Mesothelial cell of epicardium (in vitro differentiated cells): ENCODE measurements around the gene ANKRD27. TPM values are rescaled to one million over a fixed set of nuclear protein-coding genes. Genes with fewer than 3 reads are reported as not detected.
"Not testable (repeated sequence)": the region's sequence is repeated elsewhere in the genome, so short reads cannot be mapped to it uniquely, and the experiment has no call there.

ENCODE experiments used
- DNase-seq, 2 experiments: peaks; one replicate each; pipeline ENCODE4 v3.0.0; 2021; ENCODE audit warnings: low spot score in 2 of 2; ENCODE audit not compliant: unreplicated experiment in 2 of 2
- H3K27ac Mint-ChIP-seq: 2 replicates; pipeline ENCODE4 v1.8.0; 2021; ENCODE audit warnings: mixed read lengths
- H3K27me3 Mint-ChIP-seq: 2 replicates; pipeline ENCODE4 v1.8.0; 2021; ENCODE audit warnings: low read depth, mixed read lengths
- H3K36me3 Mint-ChIP-seq: 2 replicates; pipeline ENCODE4 v1.8.0; 2021; ENCODE audit warnings: mixed read lengths
- H3K4me1 Mint-ChIP-seq: 2 replicates; pipeline ENCODE4 v1.8.0; 2021; ENCODE audit warnings: mixed read lengths
- H3K4me3 Mint-ChIP-seq: 2 replicates; pipeline ENCODE4 v1.8.0; 2021; ENCODE audit warnings: mild to moderate bottlenecking, moderate library complexity, mixed read lengths
- H3K9me3 Mint-ChIP-seq: 2 replicates; pipeline ENCODE4 v1.8.0; 2021; ENCODE audit warnings: mixed read lengths
- CTCF ChIP-seq: fragments of 200-600 bp; sonication (generic); IDR thresholded peaks from one replicate; pipeline ENCODE4 v1.5.0; 2021; ENCODE audit warnings: antibody characterized with exemption; ENCODE audit not compliant: unreplicated experiment
- total RNA-seq: library from RNA; stranded (reverse); gene quantifications from 3 replicates; pipeline ENCODE4 v1.2.1, GENCODE V29; 2021

ANKRD27 gene
- total RNA-seq, 1 donor from 2014 or later: 31.8 TPM

- DNase-seq: no peak
- Mint-ChIP-seq H3K4me1 (no peaks in the 10 kb centered on the region), H3K9me3 (no peaks in the 10 kb centered on the region), H3K27me3 (no peaks in the 10 kb centered on the region), H3K36me3 (peaks cover 4% of the 10 kb centered on the region), H3K27ac (no peak overlapping the region), H3K4me3 (no peak overlapping the region)
- TF ChIP-seq CTCF: no peak
These were observed 13.7 kb downstream of the ANKRD27 start for GRCh38 chr19:32661318-32661717.

- TF ChIP-seq CTCF: no peak
- H3K27ac Mint-ChIP-seq: peak overlapping the region; percentile 30
- no peaks in the 10 kb centered on the region for H3K9me3 Mint-ChIP-seq
- no peaks in the 10 kb centered on the region for H3K4me1 Mint-ChIP-seq
- DNase-seq: no peak
- H3K27me3 Mint-ChIP-seq: no peaks in the 10 kb centered on the region
- H3K4me3 Mint-ChIP-seq: no peak overlapping the region
- H3K36me3 Mint-ChIP-seq: peaks cover 4% of the 10 kb centered on the region
These were observed 16.5 kb downstream of the ANKRD27 start for GRCh38 chr19:32658527-32658926.

DNA sequence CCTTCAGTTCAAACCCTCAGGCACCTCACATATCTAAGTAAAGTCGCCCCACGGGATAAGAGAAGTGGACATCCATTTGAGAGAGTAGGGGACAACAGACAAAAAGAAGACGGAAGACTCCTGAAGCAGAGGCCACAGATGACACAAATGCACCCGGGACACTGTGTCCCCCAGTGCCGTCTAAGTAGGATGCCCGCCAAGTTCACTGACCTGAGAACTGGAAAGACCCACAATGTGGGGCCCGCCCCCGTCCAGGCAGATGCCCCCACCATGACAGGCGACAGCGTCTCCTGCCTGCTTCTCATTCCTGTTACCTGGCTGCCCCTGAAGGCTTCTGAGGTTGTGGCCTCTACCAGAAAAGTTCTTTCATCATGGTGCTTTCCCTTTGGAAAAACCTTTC lies 16.9 kb downstream of the ANKRD27 start:
- peaks cover 4% of the 10 kb centered on the region for H3K4me1 Mint-ChIP-seq
- H3K36me3 Mint-ChIP-seq: peaks cover 7% of the 10 kb centered on the region
- no peaks in the 10 kb centered on the region for H3K9me3 Mint-ChIP-seq
- no peak overlapping the region for H3K27ac Mint-ChIP-seq
- no peak for DNase-seq
- TF ChIP-seq CTCF: no peak
- H3K4me3 Mint-ChIP-seq: no peak overlapping the region
- H3K27me3 Mint-ChIP-seq: no peaks in the 10 kb centered on the region

DNA sequence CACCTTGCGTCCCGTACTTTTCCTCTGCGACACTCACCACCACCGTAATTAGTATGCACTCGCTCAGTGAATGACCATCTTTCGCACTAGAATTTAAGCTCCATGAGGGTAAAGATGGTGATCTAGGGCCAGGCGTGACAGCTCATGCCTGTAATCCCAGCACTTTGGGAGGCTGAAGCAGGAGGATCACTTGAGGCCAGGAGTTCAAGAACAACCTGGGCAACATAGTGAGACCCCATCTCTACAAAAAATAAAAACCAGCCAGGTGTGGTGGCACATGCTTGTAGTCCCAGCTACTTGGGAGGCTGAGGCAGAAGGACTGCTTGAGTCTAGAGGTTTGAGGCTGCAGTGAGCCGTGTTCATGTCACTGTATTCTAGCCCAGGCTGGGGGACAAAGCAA lies 18.6 kb downstream of the ANKRD27 start:
- H3K27me3 Mint-ChIP-seq: not testable (repeated sequence)

DNA sequence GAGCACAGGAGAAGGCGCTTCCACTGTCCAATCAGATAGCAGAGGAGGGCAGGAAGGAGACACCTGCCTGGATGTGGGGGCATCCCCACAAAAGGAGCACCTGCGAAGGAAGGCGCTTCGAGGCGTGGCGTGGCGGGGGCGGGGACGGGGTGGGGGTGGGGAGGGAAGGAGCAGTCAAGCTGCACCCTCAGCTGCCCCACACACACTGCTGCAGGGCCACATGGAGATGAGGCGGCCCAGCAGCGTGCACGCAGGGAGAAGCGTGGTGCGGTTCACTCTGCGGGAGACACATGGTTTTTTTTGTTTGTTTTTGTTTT lies 21.4 kb downstream of the ANKRD27 start:
- no peaks in the 10 kb centered on the region for H3K27me3 Mint-ChIP-seq
- H3K4me3 Mint-ChIP-seq: no peak overlapping the region
- H3K9me3 Mint-ChIP-seq: no peaks in the 10 kb centered on the region
- H3K36me3 Mint-ChIP-seq: peaks cover 17% of the 10 kb centered on the region
- peaks cover 15% of the 10 kb centered on the region for H3K4me1 Mint-ChIP-seq
- TF ChIP-seq CTCF: no peak
- peak overlapping the region; percentile 82 for H3K27ac Mint-ChIP-seq
- no peak for DNase-seq

More for the DNA sequence above, 18.6 kb downstream of the ANKRD27 start:
- not testable (repeated sequence) for H3K27ac Mint-ChIP-seq, DNase-seq, H3K4me3 Mint-ChIP-seq, H3K9me3 Mint-ChIP-seq
- Mint-ChIP-seq H3K4me1 (peaks cover 15% of the 10 kb centered on the region), H3K36me3 (peaks cover 10% of the 10 kb centered on the region)

DNA sequence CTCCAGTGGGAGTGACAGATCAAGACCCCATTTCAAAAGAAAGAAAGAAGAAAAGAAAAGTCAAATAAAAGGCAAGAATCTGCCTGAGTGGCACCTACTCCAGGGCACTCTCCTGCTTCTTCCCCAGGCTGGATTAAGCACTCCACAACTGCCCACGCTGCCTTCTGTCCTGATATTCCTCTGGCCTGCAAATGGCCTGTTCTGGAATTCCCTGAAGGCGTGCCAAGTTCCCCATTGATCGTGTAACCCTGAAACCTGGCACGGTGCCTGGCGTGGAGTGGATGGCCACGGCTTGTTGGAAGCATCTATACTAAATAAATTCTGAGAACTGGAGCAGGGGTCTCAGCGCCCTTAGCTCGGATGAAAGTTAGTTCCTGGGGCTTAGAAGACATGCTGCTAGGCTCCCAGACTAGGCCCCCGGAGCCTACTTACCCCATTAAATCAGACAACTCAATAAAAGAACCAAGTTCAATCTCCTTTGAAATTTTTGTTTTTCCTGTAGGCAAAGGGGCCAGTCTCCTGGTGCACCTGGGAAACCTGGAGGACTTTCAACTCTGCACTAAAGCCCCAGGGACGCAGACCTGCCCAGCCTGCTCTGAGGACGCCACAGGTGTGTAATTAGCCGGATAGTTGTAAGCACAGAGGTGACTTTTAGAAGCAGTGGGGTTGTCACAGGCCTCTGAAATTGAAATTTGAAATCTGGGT lies 21.9 kb downstream of the ANKRD27 start:
- DNase-seq: peak in 1 of 2 experiments; percentile 60
- H3K9me3 Mint-ChIP-seq: no peaks in the 10 kb centered on the region
- H3K27ac Mint-ChIP-seq: peak overlapping the region; percentile 82
- no peaks in the 10 kb centered on the region for H3K27me3 Mint-ChIP-seq
- H3K4me1 Mint-ChIP-seq: peaks cover 15% of the 10 kb centered on the region
- peaks cover 20% of the 10 kb centered on the region for H3K36me3 Mint-ChIP-seq
- no peak for TF ChIP-seq CTCF
- H3K4me3 Mint-ChIP-seq: no peak overlapping the region

DNA sequence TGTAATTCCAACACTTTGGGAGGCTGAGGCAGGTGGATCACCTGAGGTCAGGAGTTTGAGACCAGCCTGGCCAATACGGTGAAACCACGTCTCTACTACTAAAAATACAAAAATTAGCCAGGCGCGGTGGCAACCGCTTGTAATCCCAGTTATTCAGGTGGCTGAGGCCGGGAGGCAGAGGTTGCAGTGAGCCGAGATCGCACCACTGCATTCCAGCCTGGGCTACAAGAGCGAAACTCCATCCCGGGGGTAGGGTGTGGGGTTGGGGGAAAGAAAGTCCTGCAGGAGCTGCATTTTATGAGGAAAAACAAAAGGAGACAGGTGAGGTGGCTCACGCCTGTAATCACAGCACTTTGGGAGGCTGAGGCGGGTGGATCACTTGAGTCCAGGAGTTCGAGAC lies 22.6 kb downstream of the ANKRD27 start:
- H3K9me3 Mint-ChIP-seq, H3K4me3 Mint-ChIP-seq, DNase-seq, H3K27me3 Mint-ChIP-seq: not testable (repeated sequence)
- Mint-ChIP-seq H3K36me3 (peaks cover 25% of the 10 kb centered on the region), H3K4me1 (peaks cover 15% of the 10 kb centered on the region), H3K27ac (peak overlapping the region; percentile 82)
